Upper lobe of right lung (tissue), 1 donor: ENCODE results near the gene JSRP1. TPM values are rescaled to one million over a fixed set of nuclear protein-coding genes. Genes with fewer than 3 reads are reported as not detected.

Experiments used
- ATAC-seq: fragments of 200-7000 bp; cut with Tn5 transposase; one replicate; pipeline ENCODE4 v1.9.1; 2020; ENCODE audit warnings: mild to moderate bottlenecking, moderate library complexity
- DNase-seq: peaks from one replicate; pipeline ENCODE4 v3.0.0-alpha.2; 2020
- H3K27ac ChIP-seq: fragments of 200-600 bp; one replicate; pipeline ENCODE4 v1.8.0; 2022
- H3K27me3 ChIP-seq: fragments of 200-600 bp; one replicate; pipeline ENCODE4 v1.8.0; 2022; ENCODE audit warnings: mild to moderate bottlenecking
- H3K36me3 ChIP-seq: fragments of 200-600 bp; one replicate; pipeline ENCODE4 v1.8.0; 2022
- H3K4me1 ChIP-seq: fragments of 200-600 bp; one replicate; pipeline ENCODE4 v1.8.0; 2022
- H3K4me3 ChIP-seq: fragments of 200-600 bp; one replicate; pipeline ENCODE4 v1.8.0; 2022; ENCODE audit warnings: mild to moderate bottlenecking
- H3K9me3 ChIP-seq: fragments of 200-600 bp; one replicate; pipeline ENCODE4 v1.8.0; 2022
- CTCF ChIP-seq: fragments of 200-600 bp; IDR thresholded peaks from one replicate; pipeline ENCODE4 v1.8.0; 2022; ENCODE audit warnings: antibody characterized with exemption
- intact Hi-C: fragments of 100-400 bp; cut with DNase I; formaldehyde crosslinking; loops from one replicate; pipeline ENCODE4 v1.11.0; 2022
- total RNA-seq: library from RNA; stranded (reverse); fragmentation: NEBNext Ultra II Directional; extraction: Animal tissue kit (Norgen Biotek cat#: 25700); gene quantifications from one replicate; pipeline ENCODE4 v1.2.1, GENCODE V29; 2021
- donor health status: DM: no; HTN: yes; CAD: no; lungs with severe emphysema.

The JSRP1 gene
- total RNA-seq, 1 donor from 2014 or later = 1.1 TPM

GRCh38 chr19:2230807-2231533, 25.2 kb downstream of the JSRP1 start:
- TF ChIP-seq CTCF = no peak
- H3K4me1 ChIP-seq = peaks cover 7% of the 10 kb centered on the region
- ATAC-seq (no peak), DNase-seq (no peak)
- no peaks in the 10 kb centered on the region for H3K27me3 ChIP-seq
- no peak overlapping the region for H3K4me3 ChIP-seq
- no peaks in the 10 kb centered on the region for H3K9me3 ChIP-seq
- peaks cover 63% of the 10 kb centered on the region for H3K36me3 ChIP-seq
- no peak overlapping the region for H3K27ac ChIP-seq
- intact Hi-C loops = no loop called here

DNA sequence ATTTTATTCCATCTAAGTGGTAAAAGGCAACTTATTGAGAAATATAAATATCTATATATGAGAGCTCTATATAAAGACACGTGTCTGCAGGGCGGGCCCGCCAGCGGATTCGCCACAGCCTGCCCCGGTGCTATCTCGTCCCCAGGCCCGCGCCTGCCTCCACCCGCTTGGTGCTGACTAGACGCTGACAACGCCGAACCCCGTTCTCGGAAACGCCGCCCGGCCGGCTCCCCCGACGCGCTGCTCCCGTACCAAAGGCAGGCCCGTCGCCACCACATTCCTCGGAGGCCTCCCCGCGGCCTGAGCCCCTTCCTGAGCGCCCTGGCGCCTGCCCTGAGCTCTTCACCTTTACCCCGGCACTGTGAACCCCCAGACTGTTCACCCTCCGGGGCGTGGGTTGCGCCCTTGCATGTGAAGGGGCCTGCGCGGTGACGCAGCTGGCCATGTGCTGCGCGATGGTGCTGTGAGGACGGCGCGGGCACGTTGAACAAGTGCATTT, 26.1 kb downstream of the JSRP1 start:
- ATAC-seq (no peak), DNase-seq (no peak)
- Histone ChIP-seq H3K27me3 (no peaks in the 10 kb centered on the region), H3K27ac (no peak overlapping the region), H3K36me3 (peaks cover 72% of the 10 kb centered on the region), H3K4me1 (peaks cover 5% of the 10 kb centered on the region), H3K4me3 (no peak overlapping the region), H3K9me3 (no peaks in the 10 kb centered on the region)
- no peak for TF ChIP-seq CTCF
- intact Hi-C loops = no loop called here

- Histone ChIP-seq H3K27me3 (no peaks in the 10 kb centered on the region), H3K36me3 (peaks cover 78% of the 10 kb centered on the region), H3K9me3 (no peaks in the 10 kb centered on the region), H3K27ac (no peak overlapping the region), H3K4me3 (no peak overlapping the region), H3K4me1 (no peaks in the 10 kb centered on the region)
- DNase-seq (no peak), ATAC-seq (no peak)
- no peak for TF ChIP-seq CTCF
- intact Hi-C loops = loop anchor here (10.0 kb wide), 1 partner anchor 75 kb away; the partner anchor contains the start of gene AP3D1
Observed at GRCh38 chr19:2229103-2230032, 26.8 kb downstream of the JSRP1 start.

DNA sequence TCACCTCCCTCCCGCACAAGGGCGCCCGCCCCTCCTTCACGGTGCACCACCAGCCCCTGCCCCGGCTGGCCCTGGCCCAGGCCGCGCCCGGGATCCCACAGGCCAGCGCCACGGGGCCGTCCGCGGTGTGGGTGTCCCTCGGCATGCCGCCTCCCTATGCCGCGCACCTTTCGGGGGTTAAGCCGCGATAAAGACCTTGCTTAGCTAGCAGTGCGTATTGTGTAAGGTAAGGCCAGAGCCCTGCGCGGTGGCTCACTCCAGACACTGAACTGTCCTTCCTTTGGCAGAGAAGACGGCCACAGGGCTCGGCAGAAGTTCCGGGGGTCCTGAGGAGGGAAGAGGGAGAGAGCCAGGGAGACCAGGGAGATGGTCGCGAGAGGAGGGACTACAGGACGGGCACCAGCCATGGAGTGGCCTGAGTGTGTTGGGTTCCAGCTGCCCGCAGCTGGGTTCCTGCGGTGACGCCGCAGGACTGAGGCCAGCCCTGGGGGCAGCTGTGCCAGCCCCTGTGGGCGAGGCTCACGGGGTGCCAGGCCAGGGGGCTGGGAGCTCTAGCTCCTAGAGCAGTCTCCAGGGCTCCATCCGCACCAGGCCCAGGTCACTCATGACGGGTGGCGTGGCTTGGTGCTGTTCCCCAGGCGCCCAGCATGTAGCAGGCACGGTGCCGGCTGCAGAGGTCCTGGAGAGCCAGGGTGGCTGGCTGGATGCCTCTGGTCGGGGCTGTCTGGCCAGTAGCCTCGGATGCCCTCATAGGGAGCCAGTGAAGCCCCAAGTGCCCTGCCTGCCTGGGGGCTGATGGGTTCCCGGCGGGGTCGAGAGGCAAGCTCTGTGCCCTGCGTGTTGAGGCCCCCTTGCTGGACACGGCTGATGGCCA, 27.8 kb downstream of the JSRP1 start:
- H3K4me3 ChIP-seq = no peak overlapping the region
- intact Hi-C loops = loop anchor here (10.0 kb wide), 1 partner anchor 74 kb away; the partner anchor contains the start of gene AP3D1
- no peak for DNase-seq
- no peaks in the 10 kb centered on the region for H3K4me1 ChIP-seq
- H3K9me3 ChIP-seq = no peaks in the 10 kb centered on the region
- no peak for ATAC-seq
- H3K36me3 ChIP-seq = peaks cover 81% of the 10 kb centered on the region
- no peaks in the 10 kb centered on the region for H3K27me3 ChIP-seq
- no peak overlapping the region for H3K27ac ChIP-seq
- no peak for TF ChIP-seq CTCF
